OCI-LY1 (cell line): Measurements from ENCODE around the gene ATP8A1.

ENCODE experiments used
- H2AFZ ChIP-seq: fragments of 200-600 bp; sonication (generic), shearing (Covaris generic); 2 replicates; pipeline ENCODE4 v1.6.0; 2014; ENCODE audit warnings: antibody characterized with exemption, mild to moderate bottlenecking, low read length
- H3F3A ChIP-seq: fragments of 200-600 bp; sonication (generic), shearing (Covaris generic); 2 replicates; pipeline ENCODE4 v1.6.0; 2014; ENCODE audit warnings: mild to moderate bottlenecking, antibody characterized with exemption, low read length, moderate library complexity; ENCODE audit not compliant: insufficient read depth
- H3K27ac ChIP-seq: fragments of 200-600 bp; sonication (generic); 2 replicates; pipeline ENCODE4 v1.5.1; 2014; ENCODE audit warnings: low read length, mixed run types, mild to moderate bottlenecking, low read depth; ENCODE audit not compliant: poor library complexity, severe bottlenecking
- H3K27me3 ChIP-seq: fragments of 200-600 bp; sonication (generic); 2 replicates; pipeline ENCODE4 v1.6.0; 2014; ENCODE audit warnings: antibody characterized with exemption, mild to moderate bottlenecking, low read length, moderate library complexity; ENCODE audit not compliant: insufficient read depth
- H3K36me3 ChIP-seq: fragments of 200-600 bp; sonication (generic); 2 replicates; pipeline ENCODE4 v1.6.1; 2014; ENCODE audit warnings: mild to moderate bottlenecking, antibody characterized with exemption, low read length, moderate library complexity, mixed read lengths; ENCODE audit not compliant: insufficient read depth
- H3K4me1 ChIP-seq: fragments of 200-600 bp; sonication (generic); 2 replicates; pipeline ENCODE4 v1.5.1; 2014; ENCODE audit warnings: mild to moderate bottlenecking, low read length, moderate library complexity; ENCODE audit not compliant: insufficient read depth, severe bottlenecking
- H3K4me2 ChIP-seq: fragments of 200-600 bp; sonication (generic), shearing (Covaris generic); 2 replicates; pipeline ENCODE4 v1.6.1; 2014; ENCODE audit warnings: low read length
- H3K4me3 ChIP-seq: fragments of 200-600 bp; sonication (generic); 2 replicates; pipeline ENCODE4 v1.5.1; 2014; ENCODE audit warnings: low read length, low read depth, mild to moderate bottlenecking, mixed read lengths; ENCODE audit not compliant: poor library complexity, severe bottlenecking
- H3K79me2 ChIP-seq: fragments of 200-600 bp; shearing (Covaris generic); 2 replicates; pipeline ENCODE4 v1.6.1; 2016; ENCODE audit warnings: mixed run types, low read length, mixed read lengths; ENCODE audit not compliant: insufficient read depth
- H3K9ac ChIP-seq: fragments of 200-600 bp; sonication (generic), shearing (Covaris generic); 2 replicates; pipeline ENCODE4 v1.6.1; 2014; ENCODE audit warnings: mild to moderate bottlenecking, low read length, mixed read lengths
- H3K9me2 ChIP-seq: fragments of 200-600 bp; sonication (generic), shearing (Covaris generic); 2 replicates; pipeline ENCODE4 v1.6.1; 2014; ENCODE audit warnings: low read depth, mild to moderate bottlenecking, low read length, mixed read lengths
- H3K9me3 ChIP-seq: fragments of 200-600 bp; shearing (Covaris generic); 2 replicates; pipeline ENCODE4 v1.6.1; 2014; ENCODE audit warnings: low read length, mixed read lengths
- H4K20me1 ChIP-seq: fragments of 200-600 bp; sonication (generic), shearing (Covaris generic); 2 replicates; pipeline ENCODE4 v1.6.0; 2016; ENCODE audit warnings: mild to moderate bottlenecking, low read length; ENCODE audit not compliant: insufficient read depth
- CTCF ChIP-seq: fragments of 200-600 bp; sonication (generic), shearing (Covaris generic); IDR thresholded peaks from 2 replicates; pipeline ENCODE4 v1.5.1; 2017; ENCODE audit warnings: mild to moderate bottlenecking, antibody characterized with exemption, low read length, moderate library complexity, mixed read lengths
- EZH2 ChIP-seq: fragments of 200-600 bp; sonication (generic), shearing (Covaris generic); IDR thresholded peaks from 2 replicates; pipeline ENCODE4 v1.8.0; 2017; ENCODE audit warnings: borderline replicate concordance, mixed run types, mild to moderate bottlenecking, antibody characterized with exemption, low read length, moderate library complexity, mixed read lengths

Gene ATP8A1

GRCh38 chr4:42637867-42638266 is 19.0 kb downstream of the ATP8A1 start:
- H3K4me2 ChIP-seq = no peak overlapping the region
- H3K9ac ChIP-seq = no peak overlapping the region
- H4K20me1 ChIP-seq = no peaks in the 10 kb centered on the region
- H3K9me3 ChIP-seq = no peaks in the 10 kb centered on the region
- no peak overlapping the region for H2AFZ ChIP-seq
- peaks cover 37% of the 10 kb centered on the region for H3K79me2 ChIP-seq
- no peaks in the 10 kb centered on the region for H3K9me2 ChIP-seq
- no peaks in the 10 kb centered on the region for H3F3A ChIP-seq
- H3K27ac ChIP-seq = no peak overlapping the region
- no peaks in the 10 kb centered on the region for H3K27me3 ChIP-seq
- TF ChIP-seq CTCF (no peak), EZH2 (no peak)
- no peak overlapping the region for H3K4me3 ChIP-seq
- H3K4me1 ChIP-seq = peaks cover 83% of the 10 kb centered on the region
- H3K36me3 ChIP-seq = no peaks in the 10 kb centered on the region

- Histone ChIP-seq H3K27ac (no peak overlapping the region), H2AFZ (no peak overlapping the region), H4K20me1 (no peaks in the 10 kb centered on the region), H3K79me2 (peaks cover 35% of the 10 kb centered on the region), H3K4me1 (peaks cover 81% of the 10 kb centered on the region), H3K36me3 (no peaks in the 10 kb centered on the region), H3K9me2 (no peaks in the 10 kb centered on the region), H3K9ac (no peak overlapping the region), H3K4me2 (peak overlapping the region; percentile 47), H3K27me3 (no peaks in the 10 kb centered on the region), H3K4me3 (no peak overlapping the region), H3F3A (no peaks in the 10 kb centered on the region), H3K9me3 (no peaks in the 10 kb centered on the region)
- TF ChIP-seq EZH2 (no peak), CTCF (no peak)
These were observed 19.8 kb downstream of the ATP8A1 start for GRCh38 chr4:42637104-42637503.

GRCh38 chr4:42636645-42636949 is 20.3 kb downstream of the ATP8A1 start:
- no peaks in the 10 kb centered on the region for H4K20me1 ChIP-seq
- peaks cover 76% of the 10 kb centered on the region for H3K4me1 ChIP-seq
- no peaks in the 10 kb centered on the region for H3K27me3 ChIP-seq
- H3K9me2 ChIP-seq = no peaks in the 10 kb centered on the region
- no peak overlapping the region for H3K27ac ChIP-seq
- TF ChIP-seq CTCF (no peak), EZH2 (no peak)
- no peaks in the 10 kb centered on the region for H3K36me3 ChIP-seq
- no peak overlapping the region for H3K4me3 ChIP-seq
- peaks cover 35% of the 10 kb centered on the region for H3K79me2 ChIP-seq
- no peaks in the 10 kb centered on the region for H3F3A ChIP-seq
- no peak overlapping the region for H3K9ac ChIP-seq
- H3K4me2 ChIP-seq = peak overlapping the region; percentile 47
- H3K9me3 ChIP-seq = no peaks in the 10 kb centered on the region
- no peak overlapping the region for H2AFZ ChIP-seq
